K562 (cell line): ENCODE results near the gene ANKRD65. TPM values are rescaled to one million over a fixed set of nuclear protein-coding genes. Genes with fewer than 3 reads are reported as not detected.

Experiments used
- ATAC-seq: fragments of 200-7000 bp; cut with Tn5 transposase; 3 replicates; pipeline ENCODE4 v1.9.1; 2020; ENCODE audit warnings: moderate library complexity
- BruUV-seq: library from RNA; stranded (reverse); fragments of 400-500 nt; replicated peaks from 2 replicates; lab custom pipeline; 2021; lab: Mats Ljungman, UMichigan
- CTCF ChIA-PET: fragments of 300-600 bp; formaldehyde crosslinking; extraction: SDS; loops from one replicate; lab custom pipeline; 2021; ENCODE audit warnings: low intra/inter-chr PET ratio; lab: Yijun Ruan, JAX
- POLR2A ChIA-PET: fragments of 300-600, 350-650 bp; sonication (Branson Sonifier 250); formaldehyde crosslinking; extraction: SDS; loops from one replicate; lab custom pipeline; 2021; ENCODE audit warnings: antibody characterized with exemption, inconsistent platforms; lab: Yijun Ruan, JAX
- DNase-seq, 4 experiments: peaks; one replicate each; pipeline versions ENCODE4 v3.0.0 to v3.0.0-alpha.2; 2011 to 2018; ENCODE audit warnings: low spot score in 3 of 4, mixed read lengths in 3 of 4; ENCODE audit errors: extremely low read depth in 1 of 4
- FAIRE-seq: peaks from 2 replicates; lab custom pipeline; 2011; peaks lifted over from hg19 to GRCh38; lab: Jason Lieb, UNC
- H2AFZ ChIP-seq: 2 replicates; pipeline ENCODE4 v1.6.0; 2011; ENCODE audit warnings: low read depth, low read length, control low read depth, inconsistent platforms
- H3K27ac ChIP-seq: fragments of 200-600 bp; 3 replicates; pipeline ENCODE4 v1.8.0; 2011; ENCODE audit warnings: low read depth, mild to moderate bottlenecking, control low read depth, inconsistent platforms, low read length, moderate library complexity, mixed read lengths; ENCODE audit errors: extremely low read depth
- H3K27me3 ChIP-seq, 2 experiments: fragments of 300-600 bp in 1 of 2; 2 replicates in 1 of 2; 3 replicates in 1 of 2; pipeline versions ENCODE4 v1.6.0 to v1.8.0; 2011; ENCODE audit warnings: inconsistent platforms in 2 of 2, low read length in 2 of 2, mild to moderate bottlenecking in 1 of 2, mixed read lengths in 1 of 2, moderate library complexity in 1 of 2; ENCODE audit not compliant: control insufficient read depth in 2 of 2, insufficient read depth in 2 of 2
- H3K36me3 ChIP-seq: fragments of 300-600 bp; 3 replicates; pipeline ENCODE4 v1.8.0; 2011; ENCODE audit warnings: mild to moderate bottlenecking, low read length, inconsistent platforms; ENCODE audit not compliant: control insufficient read depth, insufficient read depth
- H3K4me1 ChIP-seq, 2 experiments: fragments of 200-600 bp in 1 of 2; replicated peaks in 1 of 2; 2 replicates in 1 of 2; 3 replicates in 1 of 2; pipeline versions ENCODE4 v1.5.1 to v1.8.0; 2011; ENCODE audit warnings: inconsistent platforms in 2 of 2, low read length in 2 of 2, mild to moderate bottlenecking in 1 of 2, mixed read lengths in 1 of 2, moderate library complexity in 1 of 2; ENCODE audit not compliant: control insufficient read depth in 2 of 2, insufficient read depth in 2 of 2
- H3K4me2 ChIP-seq: 2 replicates; pipeline ENCODE4 v1.6.1; 2011; ENCODE audit warnings: low read length, control low read depth, inconsistent platforms, mixed read lengths; ENCODE audit not compliant: insufficient read depth
- H3K4me3 ChIP-seq: fragments of 200-600 bp; sonication (generic), shearing (Covaris generic); 2 replicates; pipeline ENCODE4 v1.5.1; 2016; ENCODE audit warnings: control low read depth, inconsistent platforms
- H3K79me2 ChIP-seq: fragments of 200-600 bp; 3 replicates; pipeline ENCODE4 v1.8.0; 2011; ENCODE audit warnings: low read length, inconsistent platforms; ENCODE audit not compliant: control insufficient read depth, insufficient read depth
- H3K9ac ChIP-seq, 2 experiments: 2 replicates each; pipeline versions ENCODE4 v1.6.0 to v1.6.1; 2011; ENCODE audit warnings: low read depth in 2 of 2, low read length in 2 of 2, control low read depth in 1 of 2, inconsistent platforms in 1 of 2, mild to moderate bottlenecking in 1 of 2, mixed read lengths in 1 of 2; ENCODE audit not compliant: insufficient read depth in 1 of 2
- H3K9me1 ChIP-seq: one replicate; pipeline ENCODE4 v1.6.0; 2011; ENCODE audit warnings: inconsistent platforms, mild to moderate bottlenecking, low read length, moderate library complexity; ENCODE audit not compliant: control insufficient read depth, insufficient read depth
- H3K9me3 ChIP-seq: replicated peaks from 2 replicates; pipeline ENCODE4 v1.5.1; 2011; ENCODE audit warnings: low read depth, low read length, inconsistent platforms; ENCODE audit not compliant: control insufficient read depth, insufficient read depth
- H4K20me1 ChIP-seq: replicated peaks from 2 replicates; pipeline ENCODE4 v1.6.1; 2011; ENCODE audit warnings: low read length, inconsistent platforms, mixed read lengths; ENCODE audit not compliant: control insufficient read depth, insufficient read depth
- BRD4 ChIP-seq: fragments of 200-600 bp; sonication (generic); IDR thresholded peaks from 2 replicates; pipeline ENCODE4 v1.6.1; 2017; ENCODE audit warnings: inconsistent platforms
- CBX3 ChIP-seq, 2 experiments: IDR thresholded peaks; 1 replicate in 1 of 2; 2 replicates in 1 of 2; pipeline ENCODE4 v1.6.1; 2012; ENCODE audit warnings: inconsistent platforms in 2 of 2, low read length in 2 of 2, borderline replicate concordance in 1 of 2, control low read depth in 1 of 2
- ETV1 ChIP-seq: fragments of 450-650 bp; conservative IDR thresholded peaks from 2 replicates; pipeline ENCODE4 v1.6.1; 2016; ENCODE audit warnings: missing genetic modification characterization, control low read depth, low read depth, missing compliant biosample characterization
- HNRNPL ChIP-seq: fragments of 200-400 bp; formaldehyde crosslinking; IDR thresholded peaks from 2 replicates; pipeline ENCODE4 v1.6.1; 2017; ENCODE audit warnings: low read depth, mild to moderate bottlenecking, low read length
- JUNB ChIP-seq: fragments of 450-650 bp; formaldehyde crosslinking; conservative IDR thresholded peaks from 2 replicates; pipeline ENCODE4 v1.4.0; 2020; ENCODE audit warnings: mild to moderate bottlenecking
- KLF10 ChIP-seq: fragments of 250-450 bp; sonication (Bioruptor Pico); IDR thresholded peaks from 2 replicates; pipeline ENCODE4 v1.6.1; 2021; ENCODE audit warnings: matching md5 sums
- MTA2 ChIP-seq: fragments of 450-650 bp; IDR thresholded peaks from 2 replicates; pipeline ENCODE4 v1.6.1; 2016; ENCODE audit warnings: low read depth
- RBM39 ChIP-seq: fragments of 200-400 bp; formaldehyde crosslinking; optimal IDR thresholded peaks from 2 replicates; pipeline ENCODE3; 2018; ENCODE audit warnings: low read depth, low read length
- RHOXF2B ChIP-seq: fragments of 250-450 bp; sonication (Bioruptor Pico); conservative IDR thresholded peaks from 2 replicates; pipeline ENCODE4 v1.5.1; 2021
- SIN3A ChIP-seq, 2 experiments: fragments of 150-350 bp in 1 of 2; IDR thresholded peaks; 2 replicates each; pipeline ENCODE4 v1.6.1; 2011 to 2016; ENCODE audit warnings: borderline replicate concordance in 2 of 2, low read depth in 2 of 2, low read length in 2 of 2, mild to moderate bottlenecking in 2 of 2, moderate library complexity in 2 of 2; ENCODE audit not compliant: control insufficient read depth in 1 of 2
- SRSF9 ChIP-seq: fragments of 200-400 bp; formaldehyde crosslinking; IDR thresholded peaks from 2 replicates; pipeline ENCODE4 v1.6.1; 2017; ENCODE audit warnings: low read depth, low read length, borderline replicate concordance
- TOE1 ChIP-seq, 2 experiments: fragments of 450-650 bp in 1 of 2; sonication (generic) in 1 of 2; formaldehyde crosslinking in 1 of 2; IDR thresholded peaks; 2 replicates each; pipeline versions ENCODE4 v1.7.1 to v1.8.0; 2016 to 2022; ENCODE audit warnings: borderline replicate concordance in 2 of 2, mild to moderate bottlenecking in 2 of 2, antibody characterized with exemption in 1 of 2, inconsistent platforms in 1 of 2, low read depth in 1 of 2, missing genetic modification reagents in 1 of 2, moderate library complexity in 1 of 2
- TSC22D4 ChIP-seq: fragments of 450-650 bp; IDR thresholded peaks from 2 replicates; pipeline ENCODE4 v1.6.1; 2016; ENCODE audit warnings: missing genetic modification characterization, missing biosample characterization, control low read depth
- ZNF316 ChIP-seq: fragments of 450-650 bp; IDR thresholded peaks from 2 replicates; pipeline ENCODE4 v1.6.1; 2016
- ZNF324 ChIP-seq: fragments of 250-450 bp; sonication (Bioruptor Pico); IDR thresholded peaks from 2 replicates; pipeline ENCODE4 v1.4.0; 2020; ENCODE audit warnings: mild to moderate bottlenecking
- ZNF444 ChIP-seq: fragments of 250-450 bp; sonication (Bioruptor Pico); IDR thresholded peaks from 2 replicates; pipeline ENCODE4 v1.4.0; 2020; ENCODE audit warnings: mild to moderate bottlenecking, moderate library complexity
- ZZZ3 ChIP-seq: fragments of 450-650 bp; IDR thresholded peaks from 2 replicates; pipeline ENCODE4 v1.6.1; 2016; ENCODE audit warnings: antibody characterized with exemption, mild to moderate bottlenecking, moderate library complexity
- WGBS: fragments of 100-300 bp; shearing (Covaris generic); methylation state at CpG from one replicate; pipeline ENCODE4 v1.1.6; 2016; ENCODE audit warnings: low coverage, mixed read lengths; ENCODE audit not compliant: insufficient coverage; ENCODE audit errors: missing lambda C conversion rate; 5-methylcytosine and 5-hydroxymethylcytosine counted together
- in situ Hi-C: fragments of 300-500 bp; cut with MboI; formaldehyde crosslinking; loops from 4 replicates; pipeline ENCODE4 v1.15.0; 2018; ENCODE audit warnings: inconsistent platforms, mixed read lengths
- intact Hi-C: fragments of 100-400 bp; cut with micrococcal nuclease; formaldehyde crosslinking; loops from 2 replicates; pipeline ENCODE4 v1.14.2; 2022
- polyA plus RNA-seq, 8 experiments: library from polyadenylated mRNA; depleted of rRNA in 4 of 8; stranded (reverse) in 5 of 8; unstranded in 3 of 8; fragments of >200 nt; fragmentation: Nextera tagmentation in 2 of 8; fragmentation: Illumina TruSeq in 1 of 8; extraction: Ambion mirVana in 2 of 8; extraction: Trizol in 1 of 8; gene quantifications; 2 replicates each; pipeline versions ENCODE4 v1.2.1 to v1.2.3, GENCODE V29; 2011 to 2014; ENCODE audit warnings: inconsistent platforms in 1 of 8, missing spikeins in 1 of 8
- total RNA-seq, 7 experiments: library from RNA; depleted of rRNA in 6 of 7; stranded (reverse); fragments of >200 nt in 6 of 7; fragmentation: Illumina TruSeq in 2 of 7; extraction: Trizol in 2 of 7; gene quantifications; 2 replicates each; pipeline versions ENCODE4 v1.2.1 to v1.2.3, GENCODE V29; 2011 to 2021; ENCODE audit warnings: low replicate concordance in 1 of 7
- TF ChIP-seq, protein P1 (sequence below): sonication (generic); formaldehyde crosslinking; IDR thresholded peaks from 2 replicates; pipeline ENCODE4 v1.5.0; 2020; ENCODE audit warnings: missing genetic modification reagents
- TF ChIP-seq, protein P2 (sequence below), 2 experiments: fragments of 250-450 bp in 1 of 2; fragments of 450-650 bp in 1 of 2; sonication (Bioruptor Pico) in 1 of 2; IDR thresholded peaks; 2 replicates each; pipeline versions ENCODE4 v1.6.1 to v1.8.0; 2016 to 2021; ENCODE audit warnings: mild to moderate bottlenecking in 2 of 2, moderate library complexity in 2 of 2, missing compliant biosample characterization in 1 of 2, missing genetic modification characterization in 1 of 2

ANKRD65 gene
- total and polyA plus RNA-seq, 9 of the 15 experiments (the other 6 are each of a cell fraction or from before 2014, with no cell fraction given) = not detected

DNA sequence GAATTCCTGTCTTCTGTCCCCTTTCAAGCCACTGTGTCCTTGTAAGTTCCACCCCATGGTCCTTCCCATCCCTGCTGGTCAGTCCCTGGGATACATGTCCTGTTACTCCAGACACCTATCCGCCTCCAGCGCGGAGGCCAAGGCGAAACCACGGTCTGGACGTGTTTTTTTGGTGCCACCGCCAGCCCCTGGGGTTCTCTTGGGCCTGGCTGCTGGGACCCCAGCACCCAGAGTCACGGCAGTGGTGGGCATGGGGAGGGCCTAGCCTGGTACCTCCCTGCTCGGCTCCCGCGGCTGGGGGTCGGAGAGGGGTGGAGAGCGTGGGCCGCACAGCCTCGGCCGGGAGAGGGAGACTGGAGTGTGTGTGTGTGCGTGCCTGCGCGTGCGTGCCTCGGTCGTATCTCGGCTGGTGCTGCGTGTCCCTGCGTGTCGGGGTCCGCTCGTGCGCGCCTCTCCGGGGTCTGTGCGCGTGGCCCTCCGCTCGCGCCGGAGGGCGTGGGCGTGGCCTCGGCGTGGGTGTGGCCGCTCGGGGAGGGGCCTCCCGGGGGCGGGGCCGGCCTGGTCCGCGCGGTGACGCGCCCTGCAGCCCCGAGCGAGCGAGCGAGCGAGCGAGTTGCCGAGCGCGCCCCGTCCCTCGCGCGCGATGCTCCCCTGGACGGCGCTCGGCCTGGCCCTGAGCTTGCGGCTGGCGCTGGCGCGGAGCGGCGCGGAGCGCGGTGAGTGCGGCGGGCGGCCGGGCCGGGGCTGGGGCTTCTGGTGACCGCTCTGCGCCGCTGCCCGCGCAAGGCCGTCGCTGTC is 14.2 kb upstream of the ANKRD65 start, which contains the start of gene VWA1:
TSS of gene VWA1 (plus strand) at position 585 of the 798 bp plus-strand sequence. CDS start at position 644, 59 bp downstream.
- Histone ChIP-seq H3K9me3 (no peaks in the 10 kb centered on the region), H3K4me2 (peak within 1 kb of the TSS; percentile 85), H4K20me1 (no peaks in the 10 kb centered on the region), H3K4me1 (peaks cover 45 to 97% of the 10 kb centered on the region in 2 experiments), H2AFZ (peak within 1 kb of the TSS; percentile 97), H3K9ac (peak within 1 kb of the TSS; percentile 48 to 90; a peak in 3 of 4 replicates), H3K27ac (peak within 1 kb of the TSS; percentile 41; the same call in 2 of the 3 replicates), H3K4me3 (peak within 1 kb of the TSS; percentile 40), H3K79me2 (no peaks in the 10 kb centered on the region; the same call in 2 of the 3 replicates), H3K36me3 (no peaks in the 10 kb centered on the region), H3K27me3 (no peaks in the 10 kb centered on the region), H3K9me1 (no peaks in the 10 kb centered on the region)
- peak; percentile 81 for FAIRE-seq
- intact Hi-C loops = no loop called here
- ChIA-PET CTCF (no interaction called here), POLR2A (no interaction called here)
- peak; percentile 87 for ATAC-seq
- peak; percentile 89 to 98 (median 98) for DNase-seq
- BruUV-seq = TSS peak; percentile 67
- WGBS = 17% methylated on average over 41 of the region's 89 CpGs
- in situ Hi-C loops = no loop called here
- TF ChIP-seq, protein P1, sequence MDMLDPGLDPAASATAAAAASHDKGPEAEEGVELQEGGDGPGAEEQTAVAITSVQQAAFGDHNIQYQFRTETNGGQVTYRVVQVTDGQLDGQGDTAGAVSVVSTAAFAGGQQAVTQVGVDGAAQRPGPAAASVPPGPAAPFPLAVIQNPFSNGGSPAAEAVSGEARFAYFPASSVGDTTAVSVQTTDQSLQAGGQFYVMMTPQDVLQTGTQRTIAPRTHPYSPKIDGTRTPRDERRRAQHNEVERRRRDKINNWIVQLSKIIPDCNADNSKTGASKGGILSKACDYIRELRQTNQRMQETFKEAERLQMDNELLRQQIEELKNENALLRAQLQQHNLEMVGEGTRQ (CRISPR knock-in tag) = no peak
- no peak for TF ChIP-seq ETV1 (tag)
- TF ChIP-seq JUNB (CRISPR knock-in tag) = no peak
- TF ChIP-seq BRD4 = no peak
- TF ChIP-seq KLF10 (CRISPR knock-in tag) = no peak
- peak in 1 of 2 experiments; percentile 59; a peak in 2 of 4 replicates for TF ChIP-seq SIN3A (IDR thresholded peaks at IDR 0.05; ENCODE audit: borderline replicate concordance in 2 of 2, control insufficient read depth in 1 of 2, low read depth in 2 of 2, low read length in 2 of 2)
- TF ChIP-seq MTA2 = no peak
- TF ChIP-seq ZNF316 = no peak
- TF ChIP-seq CBX3 (IDR thresholded peaks at IDR 0.05; ENCODE audit: borderline replicate concordance in 1 of 2, low read length in 2 of 2) = no peak
- TF ChIP-seq ZZZ3 = no peak
- TF ChIP-seq SRSF9 = no peak
- no peak for TF ChIP-seq RBM39
- TF ChIP-seq TOE1 (IDR thresholded peaks at IDR 0.05; ENCODE audit: borderline replicate concordance) = no peak
- no peak for TF ChIP-seq TOE1 (CRISPR knock-in tag; IDR thresholded peaks at IDR 0.05; ENCODE audit: borderline replicate concordance, low read depth)
- TF ChIP-seq, protein P2, sequence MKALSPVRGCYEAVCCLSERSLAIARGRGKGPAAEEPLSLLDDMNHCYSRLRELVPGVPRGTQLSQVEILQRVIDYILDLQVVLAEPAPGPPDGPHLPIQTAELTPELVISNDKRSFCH (CRISPR knock-in tag; IDR thresholded peaks at IDR 0.05) = no peak
- TF ChIP-seq, protein P2 (tag; IDR thresholded peaks at IDR 0.05) = no peak
- TF ChIP-seq ZNF444 = no peak
- TF ChIP-seq TSC22D4 = no peak
- TF ChIP-seq RHOXF2B (CRISPR knock-in tag) = no peak
- no peak for TF ChIP-seq ZNF324 (CRISPR knock-in tag)
- no peak for TF ChIP-seq HNRNPL
